A673 (cell line): ENCODE measurements around the gene PFDN4.

Experiments
- CTCF ChIP-seq: fragments of 300-800, 200-600 bp; sonication (generic); conservative IDR thresholded peaks from 2 replicates; pipeline ENCODE4 v1.5.1; 2017; ENCODE audit warnings: low read depth, mild to moderate bottlenecking, antibody characterized with exemption, low read length, moderate library complexity, mixed read lengths
- EZH2 ChIP-seq: fragments of 200-600 bp; sonication (generic); IDR thresholded peaks from 2 replicates; pipeline ENCODE4 v1.6.1; 2017; ENCODE audit warnings: borderline replicate concordance, low read depth, mild to moderate bottlenecking, mixed read lengths, antibody characterized with exemption, low read length; ENCODE audit not compliant: poor library complexity, severe bottlenecking

GRCh38 chr20:54207743-54208547 lies at the start of gene PFDN4:
- TF ChIP-seq EZH2, result no peak
- TF ChIP-seq CTCF, result peak; percentile 89
